Measurements from ENCODE around the gene IL17A.

Gene IL17A

DNA sequence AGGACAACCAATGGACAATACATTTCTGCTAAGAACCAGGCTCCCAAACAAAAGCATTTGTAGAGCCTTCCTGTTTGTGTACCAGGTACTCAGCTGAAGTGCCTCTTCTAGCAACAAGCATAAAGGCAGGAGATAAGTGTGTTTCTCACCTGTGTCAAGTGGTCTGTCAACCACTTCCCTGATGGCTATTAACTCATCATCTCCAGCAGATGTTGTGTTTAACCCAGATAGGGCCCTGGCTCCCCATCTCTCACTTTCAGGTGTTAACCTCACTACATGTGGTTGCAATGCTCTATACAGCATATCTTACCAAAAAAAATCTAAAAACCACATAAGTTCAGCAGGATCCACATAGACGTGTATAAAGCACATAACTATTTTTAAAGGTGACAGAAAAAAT is 9.6 kb upstream of the IL17A start:
- no peak overlapping the region for H4K8ac ChIP-seq (ENCODE audit: low read length)
- no peak overlapping the region for H3K4me3 ChIP-seq (ENCODE audit: insufficient read depth in 1 of 2, low read depth in 1 of 2, low read length in 2 of 2)
- H3K4ac ChIP-seq (ENCODE audit: low read depth in 1 of 2, low read length in 2 of 2): no peak overlapping the region
- H2BK5ac ChIP-seq (ENCODE audit: low read depth, low read length, poor library complexity, severe bottlenecking): no peak overlapping the region
- H2BK120ac ChIP-seq (ENCODE audit: low read depth, low read length): no peak overlapping the region
- no peak overlapping the region for H3K23ac ChIP-seq (ENCODE audit: low read length in 2 of 2)
- H4K91ac ChIP-seq (ENCODE audit: low read length): no peak overlapping the region
- no peaks in the 10 kb centered on the region for H3K27me3 ChIP-seq (ENCODE audit: control insufficient read depth in 1 of 2, insufficient read depth in 1 of 2, low read length in 2 of 2)
- no peak overlapping the region for H3K14ac ChIP-seq (ENCODE audit: low read length in 2 of 2)
- no peak overlapping the region for H3K18ac ChIP-seq (ENCODE audit: low read depth in 1 of 2, low read length in 2 of 2)
- H3K27ac ChIP-seq (ENCODE audit: low read length, poor library complexity, severe bottlenecking): no peak overlapping the region
- no peaks in the 10 kb centered on the region for H3K9me3 ChIP-seq (ENCODE audit: control insufficient read depth, low read length)
- no peaks in the 10 kb centered on the region for H3K79me1 ChIP-seq (replicated peaks; ENCODE audit: low read length, poor library complexity, severe bottlenecking)
- no peak overlapping the region for H2BK12ac ChIP-seq (ENCODE audit: low read length in 2 of 2)
- no CpG with 5 or more reads among the region's 1 CpG for WGBS
- H3K4me1 ChIP-seq (ENCODE audit: control insufficient read depth, insufficient read depth, low read depth, low read length): no peaks in the 10 kb centered on the region
- no peak for DNase-seq
- H3K4me2 ChIP-seq (ENCODE audit: low read length, poor library complexity, severe bottlenecking): no peak overlapping the region
- H3K36me3 ChIP-seq (ENCODE audit: control insufficient read depth in 1 of 2, insufficient read depth in 2 of 2, low read depth in 1 of 2, low read length in 2 of 2): no peaks in the 10 kb centered on the region
- H2AK5ac ChIP-seq (ENCODE audit: low read length, severe bottlenecking): no peak overlapping the region
- H3K9ac ChIP-seq (ENCODE audit: low read length): no peak overlapping the region
- H2AFZ ChIP-seq (ENCODE audit: low read depth, low read length): no peak overlapping the region
- H2BK15ac ChIP-seq (ENCODE audit: low read depth, poor library complexity, severe bottlenecking): no peak overlapping the region

DNA sequence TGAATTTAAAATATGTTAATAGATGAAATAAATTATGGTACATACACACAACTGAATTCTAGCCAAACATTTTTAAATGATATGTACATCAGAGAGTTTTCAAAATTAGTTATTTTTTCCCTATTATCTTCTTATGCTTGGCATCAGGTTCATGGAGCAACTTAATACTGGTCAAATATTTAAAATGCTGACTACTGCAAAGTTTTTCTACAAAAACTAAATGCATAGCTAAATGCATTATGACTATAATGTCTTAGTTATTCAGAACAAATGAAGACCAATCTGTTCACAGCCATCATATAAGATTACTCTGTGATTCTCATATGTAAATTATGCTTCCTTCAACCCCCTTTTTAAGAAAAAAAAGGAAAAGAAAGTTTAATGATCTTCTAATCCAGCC is 8.2 kb upstream of the IL17A start:
- H3K4me2 ChIP-seq (ENCODE audit: low read length, poor library complexity, severe bottlenecking): no peak overlapping the region
- no peaks in the 10 kb centered on the region for H3K27me3 ChIP-seq (ENCODE audit: control insufficient read depth in 1 of 2, insufficient read depth in 1 of 2, low read length in 2 of 2)
- no peak overlapping the region for H3K14ac ChIP-seq (ENCODE audit: low read length in 2 of 2)
- no peak overlapping the region for H3K9ac ChIP-seq (ENCODE audit: low read length)
- no peaks in the 10 kb centered on the region for H3K9me3 ChIP-seq (ENCODE audit: control insufficient read depth, low read length)
- H2AFZ ChIP-seq (ENCODE audit: low read depth, low read length): no peak overlapping the region
- H2BK12ac ChIP-seq (ENCODE audit: low read length in 2 of 2): no peak overlapping the region
- H2BK15ac ChIP-seq (ENCODE audit: low read depth, poor library complexity, severe bottlenecking): no peak overlapping the region
- no peak overlapping the region for H2BK5ac ChIP-seq (ENCODE audit: low read depth, low read length, poor library complexity, severe bottlenecking)
- no peak overlapping the region for H3K4ac ChIP-seq (ENCODE audit: low read depth in 1 of 2, low read length in 2 of 2)
- no peak overlapping the region for H3K18ac ChIP-seq (ENCODE audit: low read depth in 1 of 2, low read length in 2 of 2)
- no peaks in the 10 kb centered on the region for H3K79me1 ChIP-seq (replicated peaks; ENCODE audit: low read length, poor library complexity, severe bottlenecking)
- DNase-seq: no peak
- H4K8ac ChIP-seq (ENCODE audit: low read length): no peak overlapping the region
- H3K4me3 ChIP-seq (ENCODE audit: insufficient read depth in 1 of 2, low read depth in 1 of 2, low read length in 2 of 2): no peak overlapping the region
- H3K27ac ChIP-seq (ENCODE audit: low read length, poor library complexity, severe bottlenecking): no peak overlapping the region
- H3K23ac ChIP-seq (ENCODE audit: low read length in 2 of 2): no peak overlapping the region
- no peak overlapping the region for H4K91ac ChIP-seq (ENCODE audit: low read length)
- H2AK5ac ChIP-seq (ENCODE audit: low read length, severe bottlenecking): no peak overlapping the region
- H2BK120ac ChIP-seq (ENCODE audit: low read depth, low read length): no peak overlapping the region
- no peaks in the 10 kb centered on the region for H3K36me3 ChIP-seq (ENCODE audit: control insufficient read depth in 1 of 2, insufficient read depth in 2 of 2, low read depth in 1 of 2, low read length in 2 of 2)
- H3K4me1 ChIP-seq (ENCODE audit: control insufficient read depth, insufficient read depth, low read depth, low read length): no peaks in the 10 kb centered on the region

DNA sequence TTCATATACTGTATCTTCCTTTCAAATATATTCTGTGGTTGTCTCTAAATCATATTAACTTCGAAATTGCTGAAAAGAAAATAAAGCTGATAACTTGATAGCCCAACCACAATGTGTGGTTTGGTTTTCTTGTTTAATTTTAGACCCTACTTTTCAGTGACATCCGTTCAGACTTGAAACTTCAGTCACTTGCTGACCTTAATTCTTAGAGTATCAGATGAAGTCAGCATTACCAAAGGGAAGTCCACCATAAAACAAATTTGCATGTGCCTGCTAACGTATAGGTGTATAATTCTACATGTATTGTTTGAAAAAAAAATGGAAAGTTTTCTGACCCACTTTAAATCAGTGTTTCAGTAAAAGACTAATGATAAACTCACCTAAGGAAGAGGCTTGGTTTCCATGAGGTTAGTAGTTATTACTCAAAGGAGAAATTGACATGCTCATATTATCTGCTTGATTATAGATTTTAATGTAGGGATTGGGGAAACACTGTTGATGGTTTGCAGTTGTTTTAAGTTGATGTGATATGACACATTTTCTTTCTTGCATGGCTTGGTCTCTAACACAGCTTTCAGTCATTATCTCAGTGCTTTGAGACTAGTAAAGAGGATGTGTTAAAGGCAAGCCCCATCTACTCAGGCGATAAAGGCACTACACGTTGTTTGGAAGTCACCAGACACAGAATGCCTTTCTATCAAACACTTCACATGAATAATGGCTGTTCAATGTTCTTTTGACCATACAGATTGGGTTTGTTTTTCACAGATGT is 5.2 kb upstream of the IL17A start:
- Histone ChIP-seq H3K18ac (ENCODE audit: low read depth in 1 of 2, low read length in 2 of 2) (no peak overlapping the region), H3K4me3 (ENCODE audit: insufficient read depth in 1 of 2, low read depth in 1 of 2, low read length in 2 of 2) (no peak overlapping the region), H3K79me1 (replicated peaks; ENCODE audit: low read length, poor library complexity, severe bottlenecking) (no peaks in the 10 kb centered on the region), H3K4me2 (ENCODE audit: low read length, poor library complexity, severe bottlenecking) (no peak overlapping the region), H4K8ac (ENCODE audit: low read length) (no peak overlapping the region), H3K14ac (ENCODE audit: low read length in 2 of 2) (no peak overlapping the region), H3K23ac (ENCODE audit: low read length in 2 of 2) (no peak overlapping the region), H3K4ac (ENCODE audit: low read depth in 1 of 2, low read length in 2 of 2) (no peak overlapping the region), H3K36me3 (ENCODE audit: control insufficient read depth in 1 of 2, insufficient read depth in 2 of 2, low read depth in 1 of 2, low read length in 2 of 2) (no peaks in the 10 kb centered on the region), H2AK5ac (ENCODE audit: low read length, severe bottlenecking) (no peak overlapping the region), H2BK120ac (ENCODE audit: low read depth, low read length) (no peak overlapping the region), H2BK12ac (ENCODE audit: low read length in 2 of 2) (no peak overlapping the region), H3K9ac (ENCODE audit: low read length) (no peak overlapping the region), H3K9me3 (ENCODE audit: control insufficient read depth, low read length) (no peaks in the 10 kb centered on the region), H2BK5ac (ENCODE audit: low read depth, low read length, poor library complexity, severe bottlenecking) (no peak overlapping the region), H3K27me3 (ENCODE audit: control insufficient read depth in 1 of 2, insufficient read depth in 1 of 2, low read length in 2 of 2) (peaks cover 4 to 19% of the 10 kb centered on the region in 2 experiments), H4K91ac (ENCODE audit: low read length) (no peak overlapping the region), H3K4me1 (ENCODE audit: control insufficient read depth, insufficient read depth, low read depth, low read length) (no peaks in the 10 kb centered on the region), H2BK15ac (ENCODE audit: low read depth, poor library complexity, severe bottlenecking) (no peak overlapping the region), H3K27ac (ENCODE audit: low read length, poor library complexity, severe bottlenecking) (no peak overlapping the region), H2AFZ (ENCODE audit: low read depth, low read length) (no peak overlapping the region)
- WGBS: 69% methylated on average over 3 of the region's 5 CpGs
- DNase-seq: no peak

DNA sequence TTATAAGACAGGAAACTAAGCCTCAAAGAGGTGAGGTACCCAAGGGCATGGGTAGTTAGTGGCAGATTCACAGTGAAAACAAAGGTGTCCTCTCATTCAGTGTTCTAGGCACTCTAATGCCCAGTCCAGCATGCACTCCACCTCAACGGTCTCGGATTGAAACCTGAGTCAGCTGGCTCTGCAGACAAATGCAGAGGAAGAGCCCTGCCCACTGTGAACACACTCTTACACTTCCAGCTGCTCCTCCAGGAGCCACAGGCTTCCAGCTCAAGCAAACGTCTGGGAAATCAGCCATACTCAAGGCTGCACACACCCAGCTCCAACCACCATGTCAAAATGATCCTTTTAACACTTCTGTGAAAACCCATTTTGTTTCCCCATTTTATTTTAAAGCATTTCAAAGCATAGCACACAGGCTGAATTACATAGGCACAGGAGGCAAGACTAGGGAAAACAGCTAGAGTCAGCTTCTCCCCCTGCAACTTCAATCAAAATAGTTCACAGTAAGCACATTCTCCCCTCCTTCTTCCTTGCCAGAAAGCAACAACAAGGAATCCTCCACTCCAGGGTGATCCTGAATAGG is 3.0 kb upstream of the IL17A start:
- Histone ChIP-seq H3K27me3 (ENCODE audit: control insufficient read depth in 1 of 2, insufficient read depth in 1 of 2, low read length in 2 of 2) (peaks cover 5 to 22% of the 10 kb centered on the region in 2 experiments), H4K8ac (ENCODE audit: low read length) (no peak overlapping the region)
- 37% methylated on average over 3 of the region's 3 CpGs for WGBS

More for the DNA sequence above, 3.0 kb upstream of the IL17A start:
- Histone ChIP-seq H3K4me3 (ENCODE audit: insufficient read depth in 1 of 2, low read depth in 1 of 2, low read length in 2 of 2) (no peak overlapping the region), H2BK120ac (ENCODE audit: low read depth, low read length) (no peak overlapping the region), H4K91ac (ENCODE audit: low read length) (no peak overlapping the region), H3K36me3 (ENCODE audit: control insufficient read depth in 1 of 2, insufficient read depth in 2 of 2, low read depth in 1 of 2, low read length in 2 of 2) (no peaks in the 10 kb centered on the region), H3K4me1 (ENCODE audit: control insufficient read depth, insufficient read depth, low read depth, low read length) (no peaks in the 10 kb centered on the region), H2BK5ac (ENCODE audit: low read depth, low read length, poor library complexity, severe bottlenecking) (no peak overlapping the region), H2AK5ac (ENCODE audit: low read length, severe bottlenecking) (no peak overlapping the region), H2AFZ (ENCODE audit: low read depth, low read length) (no peak overlapping the region), H2BK15ac (ENCODE audit: low read depth, poor library complexity, severe bottlenecking) (no peak overlapping the region), H3K79me1 (replicated peaks; ENCODE audit: low read length, poor library complexity, severe bottlenecking) (no peaks in the 10 kb centered on the region), H3K4ac (ENCODE audit: low read depth in 1 of 2, low read length in 2 of 2) (no peak overlapping the region), H3K14ac (ENCODE audit: low read length in 2 of 2) (no peak overlapping the region), H3K4me2 (ENCODE audit: low read length, poor library complexity, severe bottlenecking) (no peak overlapping the region), H3K18ac (ENCODE audit: low read depth in 1 of 2, low read length in 2 of 2) (no peak overlapping the region), H3K27ac (ENCODE audit: low read length, poor library complexity, severe bottlenecking) (no peak overlapping the region), H2BK12ac (ENCODE audit: low read length in 2 of 2) (no peak overlapping the region), H3K9ac (ENCODE audit: low read length) (no peak overlapping the region), H3K23ac (ENCODE audit: low read length in 2 of 2) (no peak overlapping the region), H3K9me3 (ENCODE audit: control insufficient read depth, low read length) (no peaks in the 10 kb centered on the region)
- DNase-seq: no peak

All from mesenchymal stem cell (in vitro differentiated cells and primary cell).